Mucosa of descending colon (tissue), 3 donors: ENCODE measurements around the gene ZNF655. TPM values are rescaled to one million over a fixed set of nuclear protein-coding genes. Genes with fewer than 3 reads are reported as not detected.
"Not testable (repeated sequence)": the region's sequence is repeated elsewhere in the genome, so short reads cannot be mapped to it uniquely, and the experiment has no call there.

Experiments
- ATAC-seq: fragments of 200-7000 bp; cut with Tn5 transposase; one replicate; pipeline ENCODE4 v1.9.1; 2020; ENCODE audit warnings: mild to moderate bottlenecking, moderate library complexity
- DNase-seq, 3 donors: peaks; one replicate each; pipeline ENCODE4 v3.0.0-alpha.2; 2020
- H3K36me3 ChIP-seq: fragments of 200-600 bp; one replicate; pipeline ENCODE4 v1.8.0; 2021; ENCODE audit warnings: low read depth, mild to moderate bottlenecking
- H3K4me1 ChIP-seq: fragments of 200-600 bp; one replicate; pipeline ENCODE4 v1.8.0; 2021; ENCODE audit warnings: low read depth, mild to moderate bottlenecking
- H3K4me3 ChIP-seq: fragments of 200-600 bp; one replicate; pipeline ENCODE4 v1.8.0; 2021; ENCODE audit warnings: mild to moderate bottlenecking
- H3K9me3 ChIP-seq: fragments of 200-600 bp; one replicate; pipeline ENCODE4 v1.8.0; 2021; ENCODE audit warnings: mild to moderate bottlenecking
- intact Hi-C, 2 donors: fragments of 100-400 bp; cut with DNase I in 1 of 2; cut with micrococcal nuclease in 1 of 2; formaldehyde crosslinking; loops; one replicate each; pipeline versions ENCODE4 v1.11.0 to v1.11.1; 2022; cut with DNase I, micrococcal nuclease
- total RNA-seq, 3 donors: library from RNA; stranded (reverse); fragmentation: NEBNext Ultra II Directional in 2 of 3; extraction: Animal tissue kit (Norgen Biotek cat#: 25700) in 2 of 3; gene quantifications; one replicate each; pipeline versions ENCODE4 v1.2.1 to v1.2.4, GENCODE V29; 2021 to 2023
- TF ChIP-seq, protein P1 (sequence below): fragments of 200-600 bp; IDR thresholded peaks from one replicate; pipeline ENCODE4 v1.8.0; 2022; ENCODE audit warnings: antibody characterized with exemption, mild to moderate bottlenecking
- donor health status: DM: no; HTN: no; CAD: no; lungs with moderate emphysema.
- donor health status: DM: no; HTN: no; CAD: no.
- donor health status: DM: no; HTN: yes; CAD: no.

The ZNF655 gene
- total RNA-seq, 3 donors from 2014 or later = 64.4 to 99.0 (median 84.0) TPM

GRCh38 chr7:99543916-99544315 lies 14.5 kb upstream of the ZNF655 start:
- intact Hi-C loops = no loop called here
- no peaks in the 10 kb centered on the region for H3K36me3 ChIP-seq
- ATAC-seq = no peak

GRCh38 chr7:99545308-99545707 lies 13.1 kb upstream of the ZNF655 start:
- DNase-seq, H3K4me3 ChIP-seq, intact Hi-C loops, H3K36me3 ChIP-seq, H3K4me1 ChIP-seq, ATAC-seq: not testable (repeated sequence)
- peaks cover 22% of the 10 kb centered on the region for H3K9me3 ChIP-seq

More at GRCh38 chr7:99543916-99544315, 14.5 kb upstream of the ZNF655 start:
- Histone ChIP-seq H3K4me1 (no peaks in the 10 kb centered on the region), H3K9me3 (peaks cover 36% of the 10 kb centered on the region), H3K4me3 (no peak overlapping the region)
- DNase-seq = no peak
- TF ChIP-seq, protein P1, sequence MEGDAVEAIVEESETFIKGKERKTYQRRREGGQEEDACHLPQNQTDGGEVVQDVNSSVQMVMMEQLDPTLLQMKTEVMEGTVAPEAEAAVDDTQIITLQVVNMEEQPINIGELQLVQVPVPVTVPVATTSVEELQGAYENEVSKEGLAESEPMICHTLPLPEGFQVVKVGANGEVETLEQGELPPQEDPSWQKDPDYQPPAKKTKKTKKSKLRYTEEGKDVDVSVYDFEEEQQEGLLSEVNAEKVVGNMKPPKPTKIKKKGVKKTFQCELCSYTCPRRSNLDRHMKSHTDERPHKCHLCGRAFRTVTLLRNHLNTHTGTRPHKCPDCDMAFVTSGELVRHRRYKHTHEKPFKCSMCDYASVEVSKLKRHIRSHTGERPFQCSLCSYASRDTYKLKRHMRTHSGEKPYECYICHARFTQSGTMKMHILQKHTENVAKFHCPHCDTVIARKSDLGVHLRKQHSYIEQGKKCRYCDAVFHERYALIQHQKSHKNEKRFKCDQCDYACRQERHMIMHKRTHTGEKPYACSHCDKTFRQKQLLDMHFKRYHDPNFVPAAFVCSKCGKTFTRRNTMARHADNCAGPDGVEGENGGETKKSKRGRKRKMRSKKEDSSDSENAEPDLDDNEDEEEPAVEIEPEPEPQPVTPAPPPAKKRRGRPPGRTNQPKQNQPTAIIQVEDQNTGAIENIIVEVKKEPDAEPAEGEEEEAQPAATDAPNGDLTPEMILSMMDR = no peak

- intact Hi-C loops, H3K4me3 ChIP-seq, ATAC-seq, H3K4me1 ChIP-seq, H3K36me3 ChIP-seq, H3K9me3 ChIP-seq, DNase-seq: not testable (repeated sequence)
Observed at GRCh38 chr7:99549545-99549944, 8.9 kb upstream of the ZNF655 start.

DNA sequence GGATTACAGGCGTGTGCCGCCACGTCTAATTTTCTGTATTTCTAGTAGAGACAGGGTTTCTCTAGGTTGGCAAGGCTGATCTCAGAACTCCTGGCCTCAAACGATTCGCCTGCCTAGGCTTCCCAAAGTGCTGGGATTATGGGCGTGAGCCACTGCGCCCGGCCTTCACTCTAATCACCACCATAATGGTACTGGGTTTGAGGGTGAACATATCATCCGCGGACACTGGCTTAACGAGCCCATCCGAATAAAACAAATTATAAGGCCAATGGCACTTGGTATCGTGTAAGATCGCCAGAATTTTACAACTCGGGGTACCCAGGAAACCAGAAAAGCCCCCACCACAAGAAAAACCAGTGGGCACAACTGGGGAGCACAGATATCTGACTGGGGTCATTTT lies 7.1 kb upstream of the ZNF655 start:
- Histone ChIP-seq H3K9me3 (no peaks in the 10 kb centered on the region), H3K4me3 (peak overlapping the region; percentile 84), H3K36me3 (no peaks in the 10 kb centered on the region), H3K4me1 (peaks cover 6% of the 10 kb centered on the region)
- TF ChIP-seq, protein P1 = no peak
- ATAC-seq = peak; percentile 26
- intact Hi-C loops = no loop called here
- DNase-seq = peak in 2 of 3 donors; percentile 9 to 30

GRCh38 chr7:99551767-99552463 lies 6.5 kb upstream of the ZNF655 start, which contains the start of gene FAM200A:
Gene FAM200A (minus strand): TSS chr7:99552114. CDS start chr7:99548407, 3,707 bp downstream.
- Histone ChIP-seq H3K36me3 (no peaks in the 10 kb centered on the region), H3K9me3 (no peaks in the 10 kb centered on the region), H3K4me1 (peaks cover 11% of the 10 kb centered on the region), H3K4me3 (peak within 1 kb of the TSS; percentile 84)
- intact Hi-C loops = no loop called here
- DNase-seq = peak; percentile 91 to 94 (median 93)
- ATAC-seq = peak; percentile 100
- TF ChIP-seq, protein P1 = no peak

DNA sequence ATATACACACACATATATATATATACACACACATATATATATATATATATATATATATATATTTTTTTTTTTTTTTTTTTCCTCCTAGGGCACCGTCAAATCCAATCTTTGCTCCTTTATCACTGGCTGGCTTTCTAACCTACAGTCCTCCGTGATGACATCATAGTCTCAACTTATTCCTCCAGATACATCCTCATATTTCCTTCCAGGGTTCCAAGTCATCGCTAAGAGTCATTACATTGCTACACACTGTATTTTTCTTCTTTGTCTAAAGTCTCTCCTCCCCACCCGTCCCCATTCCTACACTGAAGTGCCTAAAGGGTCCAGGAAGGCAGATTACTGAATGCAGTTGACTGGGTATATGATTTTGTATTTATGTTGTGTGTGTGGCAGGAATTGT lies 5.4 kb upstream of the ZNF655 start:
- TF ChIP-seq, protein P1 = no peak
- Histone ChIP-seq H3K9me3 (no peaks in the 10 kb centered on the region), H3K36me3 (no peaks in the 10 kb centered on the region), H3K4me3 (no peak overlapping the region), H3K4me1 (peaks cover 14% of the 10 kb centered on the region)
- ATAC-seq = no peak
- intact Hi-C loops = no loop called here
- no peak for DNase-seq
